ENCODE measurements around the gene PTAR1.
A peak's percentile ranks its signal among the peaks of the same experiment; 100 is the strongest.

PTAR1 gene

DNA sequence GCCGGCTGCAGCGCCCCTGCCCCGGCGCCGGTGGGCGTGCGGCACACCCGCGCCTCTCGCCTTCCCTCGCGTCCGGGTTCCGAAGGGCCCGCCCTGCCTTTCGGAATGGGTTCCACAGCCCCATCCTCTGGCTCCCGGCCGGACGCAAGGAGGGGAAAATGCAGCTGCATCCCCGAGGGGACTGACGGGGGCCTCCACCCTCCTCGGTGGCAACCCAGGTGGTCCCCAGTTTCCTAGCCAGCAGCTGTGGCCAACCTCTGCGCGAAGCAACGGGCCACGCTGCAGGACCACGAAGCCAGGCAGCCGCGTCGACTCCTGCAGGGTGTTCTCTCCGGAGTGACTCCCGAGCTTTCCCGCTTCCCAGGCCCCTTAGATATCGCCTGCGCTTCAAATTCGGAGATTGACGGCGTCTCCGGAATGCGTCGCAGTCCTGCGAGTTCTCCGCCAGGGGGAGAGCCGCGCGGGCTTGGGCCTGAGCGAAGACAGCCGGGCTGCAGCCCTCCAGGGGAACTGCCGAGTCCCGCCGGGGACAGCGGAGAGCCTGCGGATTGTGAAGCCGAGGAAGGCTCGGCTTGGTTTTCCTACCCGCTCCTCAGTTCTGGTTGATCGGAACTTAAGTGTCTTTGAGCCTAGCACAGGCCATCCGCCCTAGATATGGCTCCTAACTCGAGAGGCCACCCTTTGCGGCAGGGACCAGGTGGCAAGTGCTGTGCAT lies 87.1 kb downstream of the PTAR1 start:
- peak; percentile 85 for DNase-seq

DNA sequence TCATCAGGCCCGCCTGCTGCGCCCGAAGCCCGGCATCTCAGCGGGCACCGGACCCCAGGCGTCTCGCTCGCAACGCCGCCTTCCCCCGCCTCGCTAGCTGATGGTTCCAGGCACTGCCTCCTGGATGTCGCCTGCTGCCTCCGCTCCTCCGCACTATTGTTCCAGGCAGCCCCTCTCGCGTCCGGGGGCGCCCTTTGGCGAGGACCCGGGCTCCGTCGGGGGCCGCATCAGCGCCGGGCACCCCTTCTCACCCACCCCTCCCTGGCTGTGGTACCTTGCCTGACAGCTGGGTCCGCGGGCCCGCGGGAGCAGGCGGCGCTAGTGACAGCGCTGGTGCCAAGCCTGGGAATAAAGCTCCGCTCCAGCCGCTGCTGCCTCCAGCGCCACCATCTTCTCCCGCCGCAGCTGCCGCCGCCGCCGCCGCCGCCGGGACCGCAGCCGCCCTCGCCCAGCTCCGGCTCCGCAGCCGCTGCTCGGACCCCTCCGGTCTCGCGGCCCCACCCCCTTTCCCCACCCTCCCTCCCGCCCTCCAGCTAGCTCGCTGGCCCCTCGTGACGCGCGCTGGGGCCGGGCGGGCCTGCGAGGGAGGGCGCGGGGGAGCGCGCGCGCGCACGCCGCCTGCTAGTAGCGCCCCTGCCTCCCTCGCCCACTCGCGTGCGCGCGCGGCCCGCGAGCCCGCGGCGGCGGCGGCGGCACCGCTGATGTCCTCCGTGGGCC lies 87.8 kb downstream of the PTAR1 start, which contains the start of gene APBA1:
Gene APBA1, minus strand, starts transcription at position 493 of the 717 bp plus-strand sequence.
- DNase-seq = peak; percentile 80

DNA sequence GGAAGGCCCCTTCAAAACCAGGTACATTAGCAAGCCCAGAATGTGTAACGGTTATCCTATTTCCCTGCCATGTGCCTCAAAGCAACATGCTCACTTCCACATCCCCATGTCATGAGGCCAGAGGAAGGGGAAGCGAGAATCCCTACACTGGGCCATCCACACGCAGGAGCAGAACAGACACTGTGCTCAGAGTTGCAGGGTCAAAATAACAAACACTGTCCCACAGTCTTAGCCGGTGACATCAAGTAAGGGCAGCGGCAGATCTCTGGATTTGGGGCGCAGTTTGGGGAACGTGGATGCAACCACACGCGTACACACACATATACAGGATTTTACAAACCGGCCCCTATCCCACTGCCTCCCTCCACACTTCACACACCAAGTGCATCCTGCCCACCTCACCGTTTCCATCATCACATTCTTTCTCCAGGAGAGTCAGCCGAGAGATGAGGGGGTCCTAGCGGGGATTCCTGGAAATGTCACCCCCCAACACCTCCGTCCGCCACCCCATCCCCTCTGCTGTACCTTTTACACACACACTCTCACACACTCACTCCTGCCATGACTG lies 88.4 kb downstream of the PTAR1 start:
- no peak for DNase-seq

DNA sequence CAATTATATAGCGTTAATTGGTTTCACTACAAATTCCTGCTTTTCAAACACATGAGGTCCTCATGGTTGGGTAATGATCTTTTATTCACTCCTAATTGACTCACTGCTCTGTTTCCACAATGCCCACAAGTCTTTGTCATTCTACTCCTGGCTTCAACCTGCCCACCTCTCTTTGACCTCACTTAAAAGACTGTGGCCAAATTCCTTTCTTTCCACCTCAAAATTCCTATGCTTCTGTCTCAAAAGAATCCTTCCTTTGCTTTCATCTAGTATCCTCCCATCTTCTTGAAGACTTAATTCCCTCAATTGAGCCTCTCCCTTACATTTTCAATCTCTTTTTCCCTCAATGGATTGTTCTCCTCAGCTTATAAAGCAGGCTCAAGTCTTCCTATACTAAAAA lies 92.5 kb downstream of the PTAR1 start:
- no peak for DNase-seq

DNA sequence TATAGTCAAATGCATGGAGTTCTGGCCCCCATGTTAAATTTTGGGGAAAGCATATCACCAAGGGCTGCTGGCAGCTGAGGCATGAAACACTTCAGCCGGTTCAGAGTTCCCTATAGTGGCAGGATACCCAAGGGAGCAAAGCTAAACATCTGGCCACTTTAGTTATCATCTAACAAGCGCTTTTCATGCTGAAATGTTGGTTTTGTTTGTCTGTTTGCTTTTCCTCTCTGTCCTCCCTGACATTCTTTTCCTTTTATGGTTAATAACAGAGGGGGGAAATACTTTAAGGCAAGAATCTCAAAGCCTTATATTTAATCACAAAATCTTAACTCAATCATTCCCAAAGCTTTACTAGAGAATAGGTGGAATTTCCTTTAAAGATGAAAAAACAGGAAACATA lies 99.5 kb downstream of the PTAR1 start:
- DNase-seq = no peak
